Left lung (tissue), 10 donors: ENCODE measurements around the gene TSSK1B. TPM values are rescaled to one million over a fixed set of nuclear protein-coding genes. Genes with fewer than 3 reads are reported as not detected.

Source experiments
- ATAC-seq: fragments of 200-7000 bp; cut with Tn5 transposase; one replicate; pipeline ENCODE4 v1.9.1; 2020; ENCODE audit warnings: moderate library complexity
- DNase-seq, 4 donors: peaks; one replicate each; pipeline ENCODE4 v3.0.0-alpha.2; 2013 to 2020
- H3K27ac ChIP-seq, 2 donors: fragments of 200-600 bp; sonication (generic) in 1 of 2; one replicate each; pipeline versions ENCODE4 v1.5.0 to v1.8.0; 2020 to 2021
- H3K27me3 ChIP-seq, 2 donors: fragments of 200-600 bp; sonication (generic) in 1 of 2; one replicate each; pipeline versions ENCODE4 v1.5.0 to v1.8.0; 2020 to 2021
- H3K36me3 ChIP-seq, 2 donors: fragments of 200-600 bp; sonication (generic) in 1 of 2; one replicate each; pipeline versions ENCODE4 v1.5.0 to v1.8.0; 2020 to 2021
- H3K4me1 ChIP-seq, 2 donors: fragments of 200-600 bp; one replicate each; pipeline ENCODE4 v1.8.0; 2021
- H3K4me3 ChIP-seq, 2 donors: fragments of 200-600 bp; sonication (generic) in 1 of 2; one replicate each; pipeline versions ENCODE4 v1.5.0 to v1.8.0; 2020 to 2021; ENCODE audit warnings: mild to moderate bottlenecking in 1 of 2
- H3K9me3 ChIP-seq, 2 donors: fragments of 200-600 bp; sonication (generic) in 1 of 2; one replicate each; pipeline versions ENCODE4 v1.5.0 to v1.8.0; 2020 to 2021
- intact Hi-C, 2 donors: fragments of 100-400 bp; cut with DNase I; formaldehyde crosslinking; loops; one replicate each; pipeline versions ENCODE4 v1.11.2 to v1.14.2; 2022
- polyA plus RNA-seq, 6 donors: library from polyadenylated mRNA; unstranded; fragments of 120-200 nt; gene quantifications; one replicate each; pipeline ENCODE4 v1.2.1, GENCODE V29; 2013; ENCODE audit not compliant: insufficient read length in 6 of 6
- total RNA-seq, 2 donors: library from RNA; stranded (reverse); fragmentation: NEBNext Ultra II Directional; extraction: Animal tissue kit (Norgen Biotek cat#: 25700); gene quantifications; one replicate each; pipeline ENCODE4 v1.2.1, GENCODE V29; 2021
- TF ChIP-seq, protein P1 (sequence below), 2 donors: fragments of 200-600 bp; sonication (generic) in 1 of 2; IDR thresholded peaks; one replicate each; pipeline versions ENCODE4 v1.5.0 to v1.8.0; 2021; ENCODE audit warnings: antibody characterized with exemption in 2 of 2
- donor health status: DM: no; HTN: yes; CAD: no.
- donor health status: DM: no; HTN: no; CAD: no.

Gene TSSK1B
- total and polyA plus RNA-seq, 8 donors, result 0.06 to 0.23 (median 0.13) TPM; not detected in 3

DNA sequence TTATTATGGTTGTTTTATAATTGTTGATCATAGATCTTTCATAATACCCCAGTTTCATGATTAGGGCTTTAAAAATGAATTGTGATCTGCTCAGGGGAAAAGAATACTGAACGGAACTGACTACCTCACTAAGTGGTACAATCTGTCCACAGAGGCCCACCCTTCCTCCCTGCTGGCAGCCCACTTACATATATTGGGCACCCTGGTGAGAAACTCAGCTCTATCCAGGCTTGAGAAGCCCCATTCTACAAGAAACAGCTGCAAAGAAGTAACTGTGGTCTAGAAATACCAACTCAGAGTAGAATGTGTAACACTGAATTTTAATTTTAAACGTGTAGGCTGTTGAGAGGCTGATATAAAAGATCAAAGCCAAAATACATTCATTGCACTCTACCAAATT is 46.9 kb downstream of the TSSK1B start:
- TF ChIP-seq, protein P1, sequence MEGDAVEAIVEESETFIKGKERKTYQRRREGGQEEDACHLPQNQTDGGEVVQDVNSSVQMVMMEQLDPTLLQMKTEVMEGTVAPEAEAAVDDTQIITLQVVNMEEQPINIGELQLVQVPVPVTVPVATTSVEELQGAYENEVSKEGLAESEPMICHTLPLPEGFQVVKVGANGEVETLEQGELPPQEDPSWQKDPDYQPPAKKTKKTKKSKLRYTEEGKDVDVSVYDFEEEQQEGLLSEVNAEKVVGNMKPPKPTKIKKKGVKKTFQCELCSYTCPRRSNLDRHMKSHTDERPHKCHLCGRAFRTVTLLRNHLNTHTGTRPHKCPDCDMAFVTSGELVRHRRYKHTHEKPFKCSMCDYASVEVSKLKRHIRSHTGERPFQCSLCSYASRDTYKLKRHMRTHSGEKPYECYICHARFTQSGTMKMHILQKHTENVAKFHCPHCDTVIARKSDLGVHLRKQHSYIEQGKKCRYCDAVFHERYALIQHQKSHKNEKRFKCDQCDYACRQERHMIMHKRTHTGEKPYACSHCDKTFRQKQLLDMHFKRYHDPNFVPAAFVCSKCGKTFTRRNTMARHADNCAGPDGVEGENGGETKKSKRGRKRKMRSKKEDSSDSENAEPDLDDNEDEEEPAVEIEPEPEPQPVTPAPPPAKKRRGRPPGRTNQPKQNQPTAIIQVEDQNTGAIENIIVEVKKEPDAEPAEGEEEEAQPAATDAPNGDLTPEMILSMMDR (IDR thresholded peaks at IDR 0.05), result no peak
- no peaks in the 10 kb centered on the region for H3K36me3 ChIP-seq
- H3K4me1 ChIP-seq, result no peaks in the 10 kb centered on the region
- no peak for DNase-seq
- no peak for ATAC-seq
- intact Hi-C loops, result no loop called here
- H3K27me3 ChIP-seq, result peaks cover 0 to 34% of the 10 kb centered on the region in 2 donors
- H3K9me3 ChIP-seq, result no peaks in the 10 kb centered on the region
- no peak overlapping the region for H3K27ac ChIP-seq
- H3K4me3 ChIP-seq, result no peak overlapping the region

DNA sequence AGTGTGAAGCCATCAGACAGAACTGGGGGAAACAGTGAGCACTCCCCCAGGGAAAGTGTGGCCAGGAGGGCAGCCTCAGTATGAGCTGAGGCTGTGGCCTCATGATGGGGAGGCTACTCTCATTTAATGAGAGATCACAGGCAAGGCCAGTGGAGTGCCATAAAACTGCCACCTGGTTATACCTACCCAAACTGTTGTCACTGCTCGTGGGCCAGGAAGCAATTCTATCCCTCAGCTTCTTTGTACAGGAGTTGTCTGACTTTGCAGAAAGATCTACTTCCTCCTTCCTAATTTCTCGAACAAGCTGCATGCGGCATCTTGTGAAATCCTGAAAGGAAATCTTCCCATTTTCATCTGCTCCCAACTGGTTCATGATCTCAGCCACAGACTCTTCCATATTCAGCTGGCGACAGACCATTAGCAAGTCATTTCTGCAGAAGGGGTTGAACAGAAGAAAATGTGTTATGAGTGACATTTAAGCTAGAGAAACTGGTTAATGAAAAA is 50.0 kb downstream of the TSSK1B start:
- intact Hi-C loops, result no loop called here

DNA sequence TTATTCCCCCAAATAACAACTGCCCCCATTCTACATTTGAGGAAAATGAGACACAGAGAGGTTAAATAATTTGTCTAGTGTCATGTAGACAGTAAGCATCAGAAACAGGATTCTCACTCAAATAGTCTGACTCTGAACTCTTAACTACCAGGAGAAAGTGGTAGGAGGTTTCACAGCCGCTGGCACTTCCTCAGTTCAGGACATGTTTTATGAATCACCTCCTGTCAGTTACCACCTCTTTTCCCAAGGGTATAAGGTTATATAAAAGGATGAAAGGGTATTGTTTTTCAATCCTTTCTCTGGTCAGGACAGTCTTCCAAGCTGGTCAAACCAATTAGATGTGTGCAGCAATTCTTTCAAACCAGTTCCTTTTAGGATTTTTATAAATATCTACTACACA is 52.1 kb downstream of the TSSK1B start:
- ATAC-seq (no peak), DNase-seq (no peak)
- TF ChIP-seq, protein P1 (IDR thresholded peaks at IDR 0.05), result no peak
- no peaks in the 10 kb centered on the region for H3K36me3 ChIP-seq
- H3K4me3 ChIP-seq, result no peak overlapping the region
- H3K27me3 ChIP-seq, result peaks cover 0 to 46% of the 10 kb centered on the region in 2 donors
- H3K4me1 ChIP-seq, result peaks cover 3 to 14% of the 10 kb centered on the region in 2 donors
- H3K27ac ChIP-seq, result no peak overlapping the region
- no peaks in the 10 kb centered on the region for H3K9me3 ChIP-seq
- intact Hi-C loops, result no loop called here

More for the DNA sequence above, 50.0 kb downstream of the TSSK1B start:
- Histone ChIP-seq H3K36me3 (no peaks in the 10 kb centered on the region), H3K27me3 (peaks cover 0 to 41% of the 10 kb centered on the region in 2 donors), H3K4me1 (peaks cover 0 to 3% of the 10 kb centered on the region in 2 donors), H3K9me3 (no peaks in the 10 kb centered on the region), H3K4me3 (no peak overlapping the region), H3K27ac (no peak overlapping the region)
- TF ChIP-seq, protein P1 (IDR thresholded peaks at IDR 0.05), result no peak
- no peak for DNase-seq
- ATAC-seq, result no peak

Other genes with a start within 250 kb of the TSSK1B start
- gene MCC, start 53.5 kb upstream of the TSSK1B start, total RNA-seq, result 10 to 100 TPM; 12.5 to 14.4 TPM
- gene MCC, start 53.5 kb upstream of the TSSK1B start, polyA plus RNA-seq, result 10 to 100 TPM; 15.8 to 18.4 (median 17.0) TPM
- 10 to 100 TPM; 17.6 to 27.6 TPM for gene YTHDC2, start 78.7 kb upstream of the TSSK1B start, total RNA-seq
- gene YTHDC2, start 78.7 kb upstream of the TSSK1B start, polyA plus RNA-seq, result 10 to 100 TPM; 37.4 to 49.3 (median 41.6) TPM